Stimulated activated CD8-positive, alpha-beta memory T cell treated with anti-CD3 and anti-CD28 coated beads, Interleukin-12 subunit alpha, Interleukin-12 subunit beta, amount 100 ng/mL, for 24 hours (primary cell): ENCODE data around the gene MAD1L1.

Source experiments
- DNase-seq: peaks from one replicate; pipeline ENCODE4 v3.0.0-alpha.2; 2020; ENCODE audit errors: extremely low read depth

The MAD1L1 gene

DNA sequence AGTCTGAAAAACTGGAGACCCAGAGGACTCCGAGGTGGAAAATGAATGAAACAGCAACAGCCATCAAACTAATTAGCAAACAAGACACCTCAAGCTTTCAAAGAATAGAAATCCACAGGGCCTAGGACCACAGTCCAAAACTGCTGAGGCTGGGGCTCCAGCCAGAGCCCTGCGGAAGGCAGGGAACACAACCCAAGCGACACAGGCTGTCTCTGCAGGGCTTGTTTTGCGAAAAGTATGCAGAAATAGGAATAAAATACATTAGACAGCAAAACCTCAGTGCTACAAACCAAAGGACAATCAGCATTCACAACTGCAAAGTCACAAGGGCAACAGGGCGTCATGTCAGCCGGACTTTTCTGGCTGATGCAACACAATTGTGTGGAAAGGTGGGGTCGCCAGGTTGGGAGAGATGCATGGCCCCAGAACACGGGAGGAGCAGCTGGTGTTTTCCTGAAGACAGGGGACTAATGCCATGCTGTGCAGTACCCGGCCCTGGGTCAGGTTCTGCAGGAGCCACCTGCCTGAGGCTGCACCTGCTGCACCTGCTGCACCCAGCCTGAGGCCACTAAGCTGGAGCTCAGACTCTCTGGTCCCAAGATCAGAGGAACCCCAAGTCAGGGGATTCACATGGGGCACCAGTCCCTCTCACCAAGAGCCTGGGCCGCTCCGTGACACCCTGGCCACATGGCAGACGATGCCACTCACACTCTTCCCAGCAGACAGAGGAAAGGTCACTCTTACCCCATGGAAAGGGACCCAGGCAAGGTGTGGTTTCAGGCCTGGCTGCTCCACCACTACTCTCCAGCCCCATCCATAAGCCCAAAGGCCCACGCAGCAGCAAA, 74.2 kb downstream of the MAD1L1 start:
- DNase-seq = no peak

DNA sequence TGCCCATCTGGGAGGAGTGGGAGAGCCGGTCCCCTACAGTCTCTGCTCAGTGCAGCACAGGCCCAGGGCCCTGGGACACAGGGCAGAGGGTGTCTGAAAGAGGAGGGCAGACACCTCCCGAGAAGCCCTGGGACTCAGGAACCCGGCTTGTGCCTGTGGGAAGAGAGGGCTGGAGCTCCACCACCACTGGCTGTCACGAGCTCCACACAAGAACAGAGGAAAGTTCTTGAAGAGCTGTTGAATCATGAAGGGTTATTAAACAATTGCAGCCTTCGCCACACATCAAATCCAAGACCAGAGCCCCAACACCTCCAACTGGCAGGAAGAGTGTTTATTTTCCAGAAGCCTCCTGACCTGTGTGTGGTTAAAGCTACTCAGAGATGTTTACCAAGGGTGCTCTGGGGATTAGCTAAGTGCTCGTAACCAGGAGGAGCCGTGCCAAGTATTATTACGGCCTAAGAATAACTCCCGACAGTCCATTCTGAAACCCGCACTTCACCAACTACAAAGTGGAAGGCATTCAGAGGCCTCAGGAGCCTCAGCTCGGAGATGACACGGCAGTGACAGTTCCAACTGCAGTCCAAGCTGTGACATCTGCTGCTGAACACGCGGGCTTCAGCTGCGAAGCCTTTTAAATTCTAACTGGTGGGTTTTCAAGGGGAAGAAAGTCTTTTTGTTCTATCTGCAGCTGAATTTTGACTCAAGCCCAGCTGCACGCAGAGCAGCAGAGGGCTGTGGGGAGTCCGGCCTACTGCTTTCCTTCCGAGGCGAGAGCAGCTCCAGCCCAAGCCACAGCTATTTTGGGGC, 75.1 kb downstream of the MAD1L1 start:
- DNase-seq = no peak

DNA sequence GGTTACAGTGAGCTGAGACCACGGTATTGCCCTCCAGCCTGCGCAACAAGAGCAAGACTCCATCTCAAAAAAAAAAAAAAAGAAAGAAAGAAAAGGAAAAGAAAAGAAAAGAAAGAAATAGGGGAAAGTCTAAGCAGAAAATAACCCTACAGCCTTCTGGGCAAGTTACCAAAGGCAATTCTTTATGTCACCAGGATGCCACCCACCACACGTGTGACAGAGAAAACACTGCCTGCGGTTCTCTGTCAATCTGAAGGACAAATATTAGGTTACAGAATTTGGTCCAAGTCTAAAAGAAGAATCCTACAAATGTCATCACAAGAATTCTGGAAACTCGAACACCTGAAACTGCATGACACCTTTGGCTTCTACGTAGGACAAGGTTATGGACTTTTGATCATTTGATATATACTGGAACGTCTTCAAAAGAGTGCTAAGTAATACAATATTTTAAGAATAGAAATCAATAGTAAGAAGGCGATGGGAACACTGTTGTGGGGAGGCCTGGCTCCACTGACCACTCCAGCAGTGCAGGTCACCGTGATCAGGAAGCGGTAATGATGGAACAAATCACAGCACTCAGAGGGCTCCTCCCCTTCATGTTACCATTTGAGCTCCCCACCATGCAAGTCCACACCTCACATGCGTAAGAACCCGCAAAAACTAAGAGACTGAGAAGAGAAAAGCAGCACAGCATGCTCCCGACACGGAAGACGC, 75.8 kb downstream of the MAD1L1 start:
- no peak for DNase-seq

DNA sequence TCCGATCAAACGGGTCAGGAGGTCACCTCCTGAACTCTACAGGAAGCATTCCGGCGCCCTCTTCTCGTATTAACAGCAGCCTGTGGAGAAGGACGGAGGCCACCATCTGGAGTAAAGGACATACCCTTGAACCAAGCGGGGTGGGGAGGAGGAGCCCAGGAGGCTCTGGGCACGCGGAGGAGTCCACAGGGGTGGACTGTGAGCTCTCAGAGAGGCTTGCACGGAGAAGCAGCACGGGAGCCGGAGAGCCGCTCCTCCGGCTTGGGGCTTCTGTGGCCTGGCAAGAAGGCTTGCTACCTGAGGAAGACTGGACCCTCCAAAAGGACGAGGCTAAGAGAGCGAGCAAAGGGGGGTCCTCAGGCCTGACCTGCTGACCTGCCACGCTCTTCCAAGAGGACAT, 77.9 kb downstream of the MAD1L1 start:
- no peak for DNase-seq

DNA sequence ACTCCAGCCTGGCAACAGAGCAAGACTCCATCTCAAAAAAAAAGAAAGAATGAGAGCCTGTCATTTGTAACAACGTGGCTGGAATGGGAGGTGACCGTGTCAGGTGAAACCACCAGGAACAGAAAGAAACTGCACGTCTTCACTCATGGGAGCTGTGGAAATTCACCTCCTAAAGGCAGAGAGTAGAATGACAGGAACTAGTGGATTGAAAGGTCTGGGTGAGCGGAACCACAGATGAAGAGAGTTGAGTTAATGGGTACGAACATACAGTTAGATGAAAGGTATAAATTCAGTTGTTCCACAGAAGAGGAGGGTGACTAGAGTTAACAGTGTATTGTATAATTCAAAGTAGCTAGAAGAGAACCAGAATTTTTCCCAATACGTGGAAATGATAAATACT, 78.6 kb downstream of the MAD1L1 start:
- DNase-seq = no peak

DNA sequence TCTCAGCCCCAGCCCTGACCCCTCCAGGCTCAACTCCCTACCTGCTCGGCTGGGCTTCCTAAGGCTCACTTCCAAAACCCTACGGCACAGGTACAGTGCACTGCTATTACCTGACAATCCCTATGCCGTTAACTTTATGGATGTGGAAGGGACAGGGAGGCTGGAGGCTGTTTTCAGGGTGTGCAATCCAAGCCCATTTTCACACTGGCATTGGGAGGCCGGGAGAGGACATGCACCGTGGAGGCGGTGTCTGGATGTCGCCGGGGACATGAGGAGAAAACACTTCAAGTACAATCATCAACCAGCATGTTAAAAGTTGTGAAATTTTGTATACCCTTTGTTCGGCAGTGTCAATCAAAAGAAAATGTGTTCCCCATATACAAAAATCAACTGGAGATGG, 80.1 kb downstream of the MAD1L1 start:
- DNase-seq = no peak

DNA sequence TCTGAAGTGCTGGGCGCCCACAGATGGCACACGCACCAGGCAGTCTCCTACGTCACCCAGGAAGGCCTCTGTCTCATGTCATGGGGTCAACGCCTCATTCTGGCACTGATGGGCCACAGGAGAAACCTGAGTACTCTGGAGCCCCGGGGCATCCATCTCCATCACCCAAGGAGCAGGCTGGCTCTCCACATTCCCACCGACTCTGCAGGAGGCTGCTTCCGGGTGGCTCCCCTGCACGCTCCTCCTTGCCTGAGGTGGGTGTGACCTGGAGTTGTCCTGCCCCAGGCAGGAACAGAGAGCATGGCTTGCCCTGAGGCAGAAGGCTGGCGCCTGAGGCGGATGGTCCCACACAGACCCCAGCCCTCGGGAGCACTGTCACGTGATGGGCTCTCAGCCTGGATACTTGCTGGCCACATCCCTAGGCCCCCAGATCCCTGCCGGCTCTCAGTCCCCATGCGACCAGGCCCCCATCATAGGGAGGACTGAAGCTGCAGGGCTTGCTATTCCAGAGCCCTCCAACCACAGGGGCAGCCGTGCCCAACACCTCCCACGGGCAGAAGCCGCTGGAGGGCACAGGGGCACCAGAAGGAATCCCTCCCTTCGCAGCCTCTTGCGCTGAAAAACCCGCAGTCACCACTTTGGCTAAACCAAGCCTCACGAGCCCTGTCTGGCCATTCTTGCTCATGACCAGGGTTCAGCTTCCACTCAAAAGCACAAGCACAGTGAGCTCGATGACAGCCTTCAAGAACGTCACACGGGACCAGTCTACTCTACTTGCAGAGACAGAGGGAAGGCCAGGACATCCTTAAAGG, 80.7 kb downstream of the MAD1L1 start:
- no peak for DNase-seq

DNA sequence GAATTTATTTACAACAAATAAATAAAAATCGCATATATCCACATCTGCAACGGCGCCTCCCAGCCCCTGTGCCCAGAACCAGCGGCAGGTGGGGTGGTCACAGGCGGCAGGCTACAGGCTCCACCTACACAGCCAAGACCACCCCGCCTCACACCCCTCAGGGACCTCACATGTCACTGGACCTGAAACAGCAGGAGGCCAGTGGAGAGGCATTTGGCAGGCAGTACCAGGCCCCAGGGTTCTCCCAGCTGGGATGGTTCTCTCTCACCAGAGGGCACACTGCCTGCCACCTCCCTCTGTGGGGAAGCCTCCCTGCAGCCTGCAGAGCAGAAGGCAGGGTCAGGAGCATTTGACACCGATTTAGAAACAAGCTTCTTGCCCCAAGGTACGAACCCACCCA, 81.5 kb downstream of the MAD1L1 start:
- no peak for DNase-seq

DNA sequence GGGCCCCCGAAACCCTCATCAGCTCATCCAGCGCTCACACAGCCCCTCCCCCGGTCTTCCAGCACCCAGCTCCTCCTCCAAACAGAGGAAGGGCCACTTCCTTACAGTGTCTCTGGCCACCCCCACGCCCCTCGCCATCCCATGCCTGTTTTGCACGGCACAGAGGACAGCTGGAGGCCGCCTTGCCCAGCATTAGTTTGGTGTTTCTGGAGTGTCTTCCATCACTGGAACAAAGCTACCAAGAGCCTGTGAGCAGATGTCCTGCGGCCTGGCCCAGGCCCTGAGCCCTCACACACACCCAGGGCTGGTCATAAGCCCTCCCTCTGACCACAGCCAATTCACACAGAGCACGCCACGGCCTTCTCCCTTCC, 82.3 kb downstream of the MAD1L1 start:
- DNase-seq = no peak

DNA sequence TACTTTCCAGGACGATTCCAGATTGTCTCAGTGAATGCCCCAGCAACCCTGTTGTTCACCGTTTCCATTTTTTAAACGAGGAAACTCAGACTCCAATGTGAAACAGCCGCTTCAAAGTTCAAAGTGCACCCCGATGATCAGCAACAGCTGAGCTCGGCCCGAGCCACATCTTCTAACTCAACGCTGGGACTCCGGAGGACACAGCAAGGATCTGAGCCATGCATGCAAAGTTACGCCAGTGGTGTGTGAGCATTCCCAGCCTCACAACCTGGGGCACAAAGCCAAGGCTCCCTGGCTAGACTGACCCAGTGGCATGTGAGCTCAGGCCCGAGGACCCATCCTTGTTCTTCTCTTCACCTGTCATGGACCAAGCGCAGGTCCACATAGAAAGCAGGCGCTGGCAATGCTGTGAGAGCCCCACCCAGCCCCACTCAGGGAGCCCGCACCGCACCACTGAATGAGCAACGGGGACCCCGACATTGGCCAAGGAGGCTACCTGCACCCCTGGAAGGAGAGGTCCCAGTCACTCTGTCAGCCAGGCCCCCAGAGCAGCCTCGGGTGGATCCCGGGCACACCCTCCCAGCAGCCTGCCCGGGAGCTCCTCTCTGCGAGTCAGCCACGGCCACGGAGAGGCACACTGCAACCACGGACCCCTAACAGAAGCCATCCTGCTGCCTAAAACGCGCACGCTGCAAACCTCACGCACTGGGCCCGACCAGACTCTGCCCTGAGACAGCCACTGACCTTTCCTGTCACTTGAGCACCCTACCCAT, 82.9 kb downstream of the MAD1L1 start:
- no peak for DNase-seq

DNA sequence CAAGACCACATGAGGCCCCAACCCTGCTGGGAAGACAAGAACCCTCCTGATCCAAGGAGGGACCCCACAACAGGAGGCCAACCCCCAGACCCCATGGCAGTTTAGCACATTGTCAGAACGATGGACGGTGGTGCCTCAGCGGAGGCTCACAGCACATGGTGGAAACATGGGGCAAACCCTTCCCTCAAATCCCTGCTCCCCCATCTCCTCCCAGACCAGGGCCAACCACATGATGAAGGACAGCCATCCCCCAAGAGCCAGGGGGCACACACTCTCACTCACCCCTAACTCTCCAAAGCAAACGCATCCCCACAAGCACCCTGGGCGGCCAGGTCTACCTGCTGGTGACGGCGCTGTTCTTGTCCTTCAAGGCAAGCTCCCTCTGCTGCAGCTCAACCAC, 83.9 kb downstream of the MAD1L1 start:
- no peak for DNase-seq

DNA sequence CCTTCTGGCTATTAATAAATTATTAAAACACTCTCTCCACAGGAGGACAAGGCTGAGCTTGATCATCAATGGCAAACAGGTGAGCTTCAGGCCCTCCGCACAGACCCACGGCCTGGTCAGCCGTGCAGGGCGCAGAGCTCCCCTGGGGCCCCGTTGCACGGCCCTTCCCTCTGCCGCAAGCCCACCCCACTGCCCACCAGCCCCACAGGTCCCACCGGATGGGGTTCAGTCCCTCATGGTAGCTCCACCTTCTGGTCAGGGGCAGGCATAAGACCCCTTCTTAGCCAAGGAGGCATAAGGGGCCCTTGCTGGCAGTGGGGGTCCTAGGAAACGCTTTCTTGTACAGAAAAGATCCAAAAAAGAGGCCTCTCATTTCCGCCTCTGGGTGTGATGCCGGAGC, 84.6 kb downstream of the MAD1L1 start:
- DNase-seq = no peak

DNA sequence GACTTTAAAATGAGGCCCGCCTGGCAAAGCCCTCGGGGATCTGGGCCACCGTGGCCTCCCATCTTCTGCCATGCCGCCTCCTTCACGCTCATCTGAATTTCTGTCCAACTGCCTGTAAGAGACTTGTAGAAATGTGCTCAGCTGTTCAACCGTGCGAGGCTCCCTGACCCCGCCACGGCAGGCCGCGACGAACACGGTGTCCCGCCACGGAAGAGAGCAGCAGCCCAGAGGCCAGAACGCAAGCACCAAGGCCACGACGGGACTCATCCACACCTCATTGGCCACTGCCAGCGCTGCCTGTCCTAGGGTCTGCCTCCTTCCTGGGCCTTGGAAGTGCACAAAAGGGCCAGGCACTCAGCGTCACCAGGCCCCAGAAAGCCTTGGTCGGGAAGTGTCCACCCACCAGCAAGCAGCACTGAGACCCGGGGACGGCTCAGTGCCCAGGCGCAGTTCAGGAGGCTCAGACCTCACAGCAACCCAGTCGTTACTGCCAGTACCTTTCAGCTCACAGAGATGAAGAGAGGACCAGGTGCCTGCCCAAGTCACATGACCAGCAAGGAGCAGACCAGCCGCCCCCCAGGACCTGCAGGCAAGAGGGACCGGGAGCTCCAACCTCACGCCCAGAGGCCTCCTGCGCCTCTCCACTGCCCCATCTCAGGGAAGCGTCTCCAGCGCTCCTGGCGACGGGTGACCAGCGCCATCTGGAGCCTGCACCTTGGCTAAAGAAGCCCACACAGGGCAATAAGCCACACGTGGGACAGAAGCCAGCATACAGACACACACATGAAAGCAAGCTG, 85.9 kb downstream of the MAD1L1 start:
- no peak for DNase-seq

DNA sequence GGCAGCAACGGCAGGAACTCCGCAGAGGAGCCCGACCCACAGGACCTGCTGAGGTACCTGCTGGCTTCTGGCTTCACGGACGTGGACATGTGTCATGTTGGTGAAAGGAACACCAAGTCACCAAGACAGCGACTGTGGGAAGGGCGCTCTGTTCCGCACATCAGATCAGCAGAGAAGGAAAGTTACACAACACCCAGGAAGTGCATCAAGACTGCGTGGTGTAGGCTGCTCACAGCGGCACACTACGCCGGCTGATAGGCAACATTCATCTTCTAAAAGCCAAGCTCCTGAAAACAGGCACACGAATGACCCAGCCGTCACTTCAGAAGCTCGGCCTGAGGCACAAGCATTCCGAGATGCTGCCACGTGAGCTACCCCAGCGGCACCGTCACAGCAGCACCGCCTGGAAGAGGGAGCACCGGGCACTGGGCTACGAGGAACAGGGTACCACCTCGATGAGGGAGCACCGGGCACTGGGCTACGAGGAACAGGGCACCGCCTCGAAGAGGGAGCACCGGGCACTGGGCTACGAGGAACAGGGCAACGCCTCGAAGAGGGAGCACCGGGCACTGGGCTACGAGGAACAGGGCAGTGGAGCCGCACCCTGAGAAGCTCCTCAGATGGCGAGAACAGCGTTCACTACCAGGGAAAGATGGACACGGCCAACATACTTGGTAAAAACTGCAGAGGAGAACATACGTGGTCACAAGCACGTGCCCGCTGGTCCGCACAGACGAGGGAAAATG, 86.7 kb downstream of the MAD1L1 start:
- no peak for DNase-seq

DNA sequence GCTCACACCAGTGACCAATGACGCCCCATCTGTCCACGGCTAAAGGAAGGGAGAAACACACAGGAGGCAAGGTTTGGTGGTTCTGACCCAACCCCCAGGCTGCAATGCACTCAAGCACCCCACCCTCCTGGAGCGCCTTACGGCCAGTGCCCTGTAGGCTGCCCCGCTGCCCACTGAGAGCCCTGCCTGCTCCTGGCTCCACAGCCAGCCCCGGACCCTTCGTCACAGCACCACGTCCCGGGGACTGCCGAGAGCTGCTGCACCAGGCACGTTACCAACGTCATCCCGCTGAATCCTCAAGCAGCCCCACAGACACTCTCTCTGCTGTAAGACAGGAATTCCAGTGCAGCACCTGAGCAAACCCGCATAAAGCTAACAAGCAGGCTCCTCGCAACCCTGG, 87.8 kb downstream of the MAD1L1 start:
- no peak for DNase-seq

DNA sequence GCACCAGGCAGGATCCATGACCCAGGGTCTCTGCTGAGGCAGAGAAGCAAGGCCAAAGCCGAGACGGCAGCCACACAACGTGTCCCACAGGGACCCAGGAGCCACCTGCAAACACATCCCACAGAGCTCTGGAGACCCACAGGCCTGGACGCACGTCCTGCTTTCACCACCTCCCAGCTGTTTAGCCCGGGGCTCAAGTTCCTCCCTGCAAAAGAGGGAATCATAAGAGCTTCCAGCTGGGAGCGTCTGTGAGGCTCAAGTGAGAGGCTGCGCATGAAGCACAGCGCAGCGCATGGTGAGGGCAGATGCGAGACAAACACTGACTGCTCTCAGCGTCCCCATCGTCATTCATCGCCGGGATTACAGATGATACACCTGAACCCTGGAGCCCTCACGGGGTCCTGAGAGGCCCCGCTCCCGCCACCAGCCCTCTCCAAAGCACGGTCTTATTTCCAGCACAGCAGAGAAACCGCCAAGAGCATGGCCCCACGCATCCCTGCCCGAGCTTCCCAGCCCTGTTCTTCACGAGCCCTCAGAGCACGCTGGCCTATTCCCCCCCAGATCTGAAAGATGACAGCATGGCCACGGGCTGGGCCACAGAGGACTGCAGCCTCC, 88.7 kb downstream of the MAD1L1 start:
- DNase-seq = no peak

DNA sequence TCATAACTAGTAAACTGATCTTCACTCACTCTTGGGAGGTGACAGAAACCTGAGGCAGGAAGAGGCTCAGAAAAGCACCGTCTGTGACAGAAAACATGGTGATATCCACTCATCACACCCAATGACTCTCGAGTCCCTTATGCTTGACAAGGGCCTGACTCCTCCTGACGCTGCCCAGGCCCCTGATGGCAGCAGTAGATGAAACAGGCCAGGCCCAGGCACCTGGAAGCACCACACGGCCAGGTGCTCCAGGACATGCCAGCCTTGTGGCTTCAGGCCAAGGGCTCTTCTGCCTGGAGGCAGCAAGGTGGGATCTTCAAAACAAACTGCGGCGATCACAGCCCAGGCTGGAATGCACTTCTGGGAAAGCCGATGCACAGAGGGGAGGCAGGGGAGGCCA, 89.3 kb downstream of the MAD1L1 start:
- no peak for DNase-seq

DNA sequence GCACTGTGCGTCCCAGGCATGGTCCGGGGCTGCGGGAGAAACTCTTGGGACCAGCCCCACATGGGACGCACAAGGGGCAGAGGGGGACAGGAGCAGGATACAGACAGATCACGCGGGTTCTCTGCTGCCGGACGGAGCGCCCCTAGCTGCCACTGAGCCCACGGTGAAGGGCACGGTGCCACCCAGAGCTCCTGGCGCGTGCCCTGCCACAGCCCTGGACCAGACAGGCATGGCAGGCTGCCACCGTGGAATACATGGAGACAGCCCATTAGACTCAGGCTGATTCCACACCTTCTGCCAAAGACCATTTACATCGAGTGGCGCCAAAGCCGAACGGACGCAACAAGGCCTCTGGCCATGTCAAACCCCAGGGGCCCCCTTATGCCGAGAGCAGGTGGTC, 90.4 kb downstream of the MAD1L1 start:
- no peak for DNase-seq

DNA sequence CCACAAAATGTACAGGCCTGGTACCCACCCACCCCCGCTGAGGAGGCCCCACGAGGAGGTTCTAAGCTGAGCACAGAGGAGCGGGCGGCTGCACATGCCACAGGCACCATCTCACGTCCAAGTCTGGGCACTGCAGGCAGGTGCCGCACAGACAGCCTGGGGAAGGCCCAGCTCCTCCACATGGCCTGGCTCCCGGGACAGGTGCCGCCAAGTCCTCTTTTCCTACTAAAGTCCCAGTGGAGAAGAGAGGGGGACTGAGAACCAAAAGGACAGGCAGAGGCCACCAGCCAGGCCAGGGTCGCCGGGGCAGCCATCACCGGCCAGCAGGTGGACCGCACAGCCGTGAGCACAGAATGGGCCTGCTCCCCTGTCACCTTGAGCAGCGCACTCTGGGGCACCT, 91.1 kb downstream of the MAD1L1 start:
- no peak for DNase-seq
